HG03196 (cell line): ENCODE results near the gene ARHGAP9.
"Not testable (repeated sequence)": the region's sequence is repeated elsewhere in the genome, so short reads cannot be mapped to it uniquely, and the experiment has no call there.

Experiments used
- ATAC-seq: cut with Tn5 transposase; IDR thresholded peaks from one replicate; pipeline ENCODE4 v1.9.1; 2021; ENCODE audit not compliant: unreplicated experiment

Gene ARHGAP9

DNA sequence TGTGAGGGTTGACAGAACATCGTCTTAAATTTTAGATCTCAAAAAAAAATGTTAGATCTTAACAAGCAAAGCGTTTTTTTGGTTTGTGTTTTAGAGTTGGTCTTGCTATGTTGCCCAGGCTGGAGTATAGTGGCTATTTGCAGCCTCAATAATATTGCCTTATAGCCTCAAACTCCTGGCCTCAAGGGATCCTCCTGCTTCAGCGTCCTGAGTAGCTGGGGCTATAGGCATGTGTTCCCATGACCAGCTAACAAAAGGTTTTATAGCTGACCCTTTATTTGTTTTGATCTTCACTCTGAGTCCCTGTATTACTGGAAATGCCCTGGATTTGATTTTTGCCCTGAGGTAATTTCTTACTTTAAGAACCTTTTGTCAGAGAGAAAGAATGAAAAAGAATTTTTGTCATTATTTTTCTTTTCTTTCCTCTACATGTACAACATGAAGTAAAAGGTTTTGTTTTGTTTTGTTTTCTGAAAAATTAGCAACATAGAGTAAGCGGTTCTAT is 39.9 kb downstream of the ARHGAP9 start:
- ATAC-seq, result no peak

DNA sequence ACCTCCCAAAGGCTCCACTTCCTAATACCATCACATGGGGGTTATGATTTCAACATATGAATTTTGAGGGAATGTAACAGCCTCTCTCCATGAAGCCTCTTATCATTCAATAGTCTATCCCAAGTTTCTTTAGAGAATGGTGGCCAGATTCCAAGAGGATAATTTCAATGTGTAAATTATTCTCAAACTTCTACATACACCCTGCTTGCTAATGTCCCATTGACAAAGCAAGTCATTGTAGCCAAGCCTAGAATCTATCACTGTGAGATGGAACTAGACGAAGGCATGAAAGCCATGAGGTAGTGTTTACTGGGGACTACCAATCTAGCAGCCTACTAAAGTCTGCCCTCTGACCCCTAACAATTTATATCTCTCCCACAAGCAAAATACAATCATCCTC is 41.3 kb downstream of the ARHGAP9 start:
- no peak for ATAC-seq

DNA sequence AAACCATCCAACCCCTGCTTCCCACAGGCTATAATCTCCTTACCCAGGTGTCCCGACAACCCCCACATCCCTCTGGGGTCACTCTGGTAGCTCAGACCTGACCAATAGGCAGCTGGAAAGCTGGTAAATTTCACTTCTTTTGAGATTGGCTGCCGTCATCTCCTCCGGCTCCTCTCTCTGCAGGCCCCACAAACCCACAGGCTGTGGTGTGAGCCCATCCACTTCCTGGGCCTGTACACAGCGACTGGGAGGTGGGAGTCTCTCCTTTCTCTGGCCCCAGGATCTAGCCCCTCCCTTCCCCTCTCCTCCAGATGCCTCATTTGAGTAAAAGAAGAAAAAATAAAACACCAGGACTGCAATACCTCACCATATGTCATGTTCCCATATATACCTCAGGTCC is 44.4 kb downstream of the ARHGAP9 start:
- ATAC-seq, result no peak

DNA sequence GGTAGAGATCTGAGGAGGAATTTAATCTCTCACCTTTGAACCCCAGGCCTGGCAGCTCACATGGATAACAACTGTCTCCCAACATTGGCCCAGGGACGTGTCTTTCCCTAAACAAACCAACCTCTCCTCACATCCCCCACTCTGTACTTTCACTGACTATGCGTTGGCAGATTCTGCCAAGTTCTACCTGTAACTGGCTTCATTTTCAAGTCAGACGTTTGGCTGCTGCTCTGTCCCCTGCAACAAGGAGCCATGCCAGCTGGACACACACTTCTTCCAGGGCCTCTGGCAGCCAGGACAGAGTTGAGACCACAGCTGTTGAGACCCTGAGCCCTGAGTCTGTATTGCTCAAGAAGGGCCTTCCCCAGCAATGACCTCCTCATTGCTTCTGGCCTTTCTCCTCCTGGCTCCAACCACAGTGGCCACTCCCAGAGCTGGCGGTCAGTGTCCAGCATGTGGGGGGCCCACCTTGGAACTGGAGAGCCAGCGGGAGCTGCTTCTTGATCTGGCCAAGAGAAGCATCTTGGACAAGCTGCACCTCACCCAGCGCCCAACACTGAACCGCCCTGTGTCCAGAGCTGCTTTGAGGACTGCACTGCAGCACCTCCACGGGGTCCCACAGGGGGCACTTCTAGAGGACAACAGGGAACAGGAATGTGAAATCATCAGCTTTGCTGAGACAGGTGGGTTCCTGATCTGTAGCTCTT is 45.0 kb downstream of the ARHGAP9 start, which contains the start of gene INHBC:
Gene INHBC, plus strand, starts transcription at position 268 of the 707 bp plus-strand sequence. Its CDS starts 103 bp downstream, at position 371.
- no peak for ATAC-seq

DNA sequence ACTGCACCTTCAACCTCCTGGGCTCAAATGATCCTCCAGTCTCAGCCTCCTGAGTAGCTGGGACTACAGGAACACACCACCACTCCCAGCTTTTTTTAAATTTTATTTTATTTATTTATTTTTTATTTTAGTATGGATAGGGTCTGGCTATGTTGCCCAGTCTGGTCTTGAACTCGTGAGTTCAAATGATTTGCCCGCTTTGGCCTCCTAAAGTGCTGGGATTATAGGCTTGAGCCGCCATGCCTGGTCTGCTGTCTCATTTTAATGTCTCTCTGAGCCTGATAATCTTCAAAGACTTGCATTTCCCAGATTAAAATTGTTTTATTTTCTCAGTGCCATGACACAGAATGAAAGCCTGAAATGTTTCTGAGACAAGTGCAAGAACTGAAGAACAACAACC is 46.3 kb downstream of the ARHGAP9 start:
- no peak for ATAC-seq

DNA sequence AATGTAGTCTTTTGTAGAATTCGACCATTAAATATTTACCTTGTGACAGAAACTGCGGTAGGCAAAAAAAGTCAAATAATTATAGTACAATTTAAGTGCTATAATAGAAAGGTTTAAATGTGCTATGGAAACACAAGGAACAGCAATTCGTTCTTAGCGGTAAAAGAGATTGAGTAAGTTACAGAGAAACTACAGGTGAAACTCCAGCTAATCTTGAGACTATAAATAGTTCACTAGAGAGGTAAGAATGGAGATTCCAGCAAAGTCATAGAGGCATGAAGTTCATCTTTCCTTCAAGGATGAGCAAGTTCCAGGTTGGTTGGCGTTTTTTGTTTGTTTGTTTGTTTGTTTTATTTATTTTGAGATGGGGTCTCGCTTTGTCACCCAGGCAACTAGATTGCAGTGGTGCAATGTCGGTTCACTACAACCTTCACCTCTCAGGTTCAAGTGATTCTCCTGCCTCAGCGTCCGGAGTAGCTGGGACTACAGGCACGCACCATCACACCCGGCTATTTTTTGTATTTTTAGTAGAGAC is 47.9 kb downstream of the ARHGAP9 start:
- ATAC-seq, result no peak

DNA sequence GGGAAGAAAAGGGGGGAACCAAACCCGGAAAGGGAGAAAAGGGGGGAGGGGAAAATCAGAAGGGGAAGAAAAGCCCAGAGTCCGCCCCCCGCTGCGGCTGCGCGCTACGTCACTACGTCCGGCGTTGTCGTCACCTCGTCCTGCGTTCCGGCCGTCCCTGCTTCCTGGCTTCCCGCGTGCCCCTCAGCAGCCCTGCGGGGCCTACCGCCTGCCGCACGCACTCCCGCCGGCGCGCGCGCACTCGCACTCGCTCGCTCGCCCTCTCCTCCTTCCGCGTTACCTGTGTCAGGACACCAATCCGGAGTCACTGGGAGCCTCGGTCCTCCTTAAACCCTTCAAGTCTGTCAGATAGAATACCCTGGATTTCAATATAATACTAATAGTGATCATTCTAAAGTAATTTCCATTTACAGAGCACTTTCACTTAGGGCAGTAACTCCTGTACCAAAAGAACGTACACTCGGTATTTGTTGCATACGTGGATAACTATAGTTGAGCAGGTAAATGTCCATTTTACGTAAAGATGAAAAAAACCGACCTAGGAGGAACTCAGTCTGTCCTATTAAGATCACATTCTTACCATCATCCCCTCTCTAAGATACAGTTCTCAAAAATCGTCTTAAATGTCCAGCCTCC is 48.6 kb downstream of the ARHGAP9 start, which contains the start of gene R3HDM2:
Gene R3HDM2, minus strand, starts transcription at position 113 of the 636 bp plus-strand sequence. CDS start 120,615 bp downstream, outside the sequence.
- peak; percentile 87 for ATAC-seq

DNA sequence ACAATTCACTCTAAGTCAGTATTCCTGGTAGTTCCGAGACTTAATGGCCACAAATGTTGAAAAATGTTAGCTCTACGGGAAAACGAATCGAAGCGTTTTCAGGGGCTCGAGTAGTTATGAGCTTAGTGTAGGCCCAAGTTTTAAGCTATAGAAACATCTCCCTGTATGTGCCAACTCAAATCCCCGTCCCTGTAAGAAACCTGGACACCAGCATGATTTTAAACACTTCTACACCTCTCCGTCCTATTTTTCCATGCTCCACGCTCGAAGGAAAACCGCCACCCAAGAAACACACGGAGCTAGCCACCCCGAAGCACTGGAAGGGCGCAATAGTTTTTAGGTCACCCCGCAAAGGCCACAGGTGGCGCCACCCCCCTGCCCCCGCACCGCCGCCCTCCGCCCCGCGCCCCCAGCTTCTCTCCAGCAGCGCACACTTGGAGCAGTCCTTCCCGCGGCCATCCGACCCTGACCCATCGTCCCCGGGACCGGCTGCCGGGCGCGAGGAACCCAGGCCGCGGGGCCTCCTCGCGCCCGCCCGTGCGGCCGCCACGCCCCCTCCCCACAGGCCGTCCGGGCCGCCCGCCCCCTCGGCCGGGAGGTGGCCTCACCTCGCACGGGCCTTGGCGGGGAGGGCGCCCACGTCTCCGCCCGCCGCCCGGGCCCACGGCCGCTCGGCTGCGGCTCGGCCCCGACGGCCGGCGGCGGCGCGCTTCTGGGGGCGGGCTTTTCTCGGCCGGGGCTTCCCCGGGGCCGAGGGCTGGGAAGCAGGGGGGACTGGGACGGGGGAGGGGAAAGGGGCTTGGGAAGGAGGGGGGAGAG is 49.3 kb downstream of the ARHGAP9 start:
- peak; percentile 53 for ATAC-seq

DNA sequence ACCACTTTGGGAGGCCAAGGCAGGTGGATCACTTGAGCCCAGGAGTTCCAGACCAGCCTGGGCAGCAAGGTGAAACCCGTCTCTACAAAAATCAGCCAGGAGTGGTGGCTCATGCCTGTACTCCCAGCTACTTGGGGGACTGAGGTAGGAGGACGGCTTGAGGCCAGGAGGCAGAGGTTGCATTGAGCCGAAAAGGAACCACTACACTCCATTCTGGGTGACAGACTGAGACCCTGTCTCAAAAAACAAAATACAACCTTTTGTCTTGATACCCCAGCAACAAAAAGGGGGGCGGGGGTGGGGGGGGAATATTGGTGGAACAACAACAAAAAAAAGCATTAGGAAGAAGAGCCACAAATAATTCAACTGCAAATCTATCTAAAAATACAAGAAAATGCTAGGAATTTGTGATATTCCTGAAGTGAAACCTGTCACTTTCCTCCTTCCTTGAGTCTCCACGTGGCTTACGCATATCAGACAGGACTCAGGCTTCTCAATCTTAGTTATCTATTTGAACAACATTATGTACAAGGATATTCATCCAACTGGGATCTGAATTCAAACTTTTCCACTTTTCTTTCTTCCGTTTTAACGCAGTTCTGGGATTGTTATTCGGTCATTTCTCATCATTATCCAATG is 50.1 kb downstream of the ARHGAP9 start:
- ATAC-seq, result no peak

DNA sequence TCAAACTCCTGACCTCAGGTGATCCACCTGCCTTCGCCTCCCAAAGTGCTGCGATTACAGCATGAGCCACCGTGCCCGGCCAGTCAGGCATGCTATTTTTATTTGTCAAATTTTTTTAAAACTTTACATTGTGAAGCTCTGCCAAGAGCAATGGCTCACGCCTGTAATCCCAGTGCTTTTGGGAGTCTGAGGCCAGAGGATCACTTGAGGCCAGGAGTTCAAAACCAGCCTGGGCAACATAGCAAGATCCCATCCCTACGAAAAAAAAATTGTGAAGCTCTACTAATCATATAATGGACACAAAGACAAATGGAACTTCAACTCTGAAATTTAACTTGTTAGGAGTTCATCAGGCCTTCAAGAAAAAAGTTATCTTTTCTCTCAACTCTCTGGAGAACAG is 50.7 kb downstream of the ARHGAP9 start:
- no peak for ATAC-seq

DNA sequence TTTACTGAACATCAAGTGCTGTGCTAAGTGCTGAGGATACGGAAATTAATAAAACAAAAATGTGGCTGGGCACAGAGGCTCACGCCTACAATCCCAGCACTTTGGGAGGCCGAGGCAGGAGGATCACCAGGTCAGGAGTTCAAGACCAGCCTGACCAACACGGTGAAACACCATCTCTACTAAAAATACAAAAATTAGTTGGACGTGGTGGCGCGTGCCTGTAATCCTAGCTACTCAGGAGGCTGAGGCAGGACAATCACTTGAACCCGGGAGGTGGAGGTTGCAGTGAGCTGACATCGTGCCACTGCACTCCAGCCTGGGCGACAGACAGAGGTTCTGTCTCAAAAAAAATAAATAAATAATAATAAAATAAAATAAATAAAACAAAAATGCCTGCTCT is 52.7 kb downstream of the ARHGAP9 start:
- not testable (repeated sequence) for ATAC-seq
